AG10803 (cell line): Measurements from ENCODE around the gene RHBDL1.

Experiments
- DNase-seq: peaks from one replicate; pipeline ENCODE4 v3.0.0; 2010; ENCODE audit warnings: low read depth
- H3K4me3 ChIP-seq: 2 replicates; pipeline ENCODE4 v1.5.1; 2011; ENCODE audit warnings: mild to moderate bottlenecking, low read length, control low read depth
- TF ChIP-seq, protein P1 (sequence below): conservative IDR thresholded peaks from 2 replicates; pipeline ENCODE4 v1.5.1; 2011; ENCODE audit warnings: mild to moderate bottlenecking, low read length, control low read depth, inconsistent platforms

RHBDL1 gene

DNA sequence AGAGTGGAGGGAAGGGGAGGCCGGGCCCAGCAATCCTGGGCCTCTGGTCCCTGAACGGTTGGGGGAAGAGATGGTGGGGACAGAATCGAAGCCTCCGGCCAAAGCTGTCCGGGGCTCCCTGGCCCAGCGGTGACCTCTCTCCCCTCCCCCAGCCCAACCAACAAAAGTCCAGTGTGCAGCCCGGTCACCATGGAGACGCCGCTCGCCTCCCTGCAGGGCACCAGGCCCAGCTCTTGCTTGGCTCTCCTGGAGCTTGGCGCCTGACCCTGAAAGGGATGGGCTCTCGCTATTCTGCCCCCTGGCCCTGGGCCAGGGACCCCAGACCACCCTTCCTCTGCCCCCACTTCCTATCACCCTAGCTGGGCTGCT, 40.7 kb downstream of the RHBDL1 start:
- H3K4me3 ChIP-seq = peak overlapping the region; percentile 58
- peak; percentile 38 for DNase-seq
- TF ChIP-seq, protein P1, sequence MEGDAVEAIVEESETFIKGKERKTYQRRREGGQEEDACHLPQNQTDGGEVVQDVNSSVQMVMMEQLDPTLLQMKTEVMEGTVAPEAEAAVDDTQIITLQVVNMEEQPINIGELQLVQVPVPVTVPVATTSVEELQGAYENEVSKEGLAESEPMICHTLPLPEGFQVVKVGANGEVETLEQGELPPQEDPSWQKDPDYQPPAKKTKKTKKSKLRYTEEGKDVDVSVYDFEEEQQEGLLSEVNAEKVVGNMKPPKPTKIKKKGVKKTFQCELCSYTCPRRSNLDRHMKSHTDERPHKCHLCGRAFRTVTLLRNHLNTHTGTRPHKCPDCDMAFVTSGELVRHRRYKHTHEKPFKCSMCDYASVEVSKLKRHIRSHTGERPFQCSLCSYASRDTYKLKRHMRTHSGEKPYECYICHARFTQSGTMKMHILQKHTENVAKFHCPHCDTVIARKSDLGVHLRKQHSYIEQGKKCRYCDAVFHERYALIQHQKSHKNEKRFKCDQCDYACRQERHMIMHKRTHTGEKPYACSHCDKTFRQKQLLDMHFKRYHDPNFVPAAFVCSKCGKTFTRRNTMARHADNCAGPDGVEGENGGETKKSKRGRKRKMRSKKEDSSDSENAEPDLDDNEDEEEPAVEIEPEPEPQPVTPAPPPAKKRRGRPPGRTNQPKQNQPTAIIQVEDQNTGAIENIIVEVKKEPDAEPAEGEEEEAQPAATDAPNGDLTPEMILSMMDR = no peak

GRCh38 chr16:716768-717325, 41.4 kb downstream of the RHBDL1 start:
- no peak for DNase-seq
- TF ChIP-seq, protein P1 = no peak
- no peak overlapping the region for H3K4me3 ChIP-seq

GRCh38 chr16:717450-718245, 42.2 kb downstream of the RHBDL1 start:
- no peak overlapping the region for H3K4me3 ChIP-seq
- TF ChIP-seq, protein P1 = no peak
- no peak for DNase-seq

GRCh38 chr16:718389-718788, 42.9 kb downstream of the RHBDL1 start:
- TF ChIP-seq, protein P1 = no peak
- no peak overlapping the region for H3K4me3 ChIP-seq
- no peak for DNase-seq

GRCh38 chr16:718922-719321, 43.5 kb downstream of the RHBDL1 start:
- TF ChIP-seq, protein P1 = no peak
- no peak overlapping the region for H3K4me3 ChIP-seq

GRCh38 chr16:719815-720446, 44.5 kb downstream of the RHBDL1 start:
- TF ChIP-seq, protein P1 = peak; percentile 29
- DNase-seq = no peak
- H3K4me3 ChIP-seq = peak overlapping the region; percentile 70

More at GRCh38 chr16:718922-719321, 43.5 kb downstream of the RHBDL1 start:
- no peak for DNase-seq
